ENCODE data around the gene AATK. TPM values are rescaled to one million over a fixed set of nuclear protein-coding genes. Genes with fewer than 3 reads are reported as not detected.

AATK gene
- total RNA-seq, 6 donors from 2014 or later: 39.2 to 144 (median 92.2) TPM

- no peaks in the 10 kb centered on the region for H3K9me3 ChIP-seq
- WGBS, 2 donors: 66 to 86% methylated on average over 8 to 13 of the region's 20 CpGs
- H3K27me3 ChIP-seq: no peaks in the 10 kb centered on the region
- TF ChIP-seq POLR2A (IDR thresholded peaks at IDR 0.05) (no peak), CTCF (IDR thresholded peaks at IDR 0.05) (no peak), EP300 (IDR thresholded peaks at IDR 0.05) (no peak), POLR2AphosphoS5 (IDR thresholded peaks at IDR 0.05) (no peak)
- ATAC-seq (ENCODE audit: low FRiP score in 2 of 2) (no peak), DNase-seq (no peak)
- no peak overlapping the region for H3K4me3 ChIP-seq
- peak overlapping the region in 2 of 4 donors; percentile 3 to 19 for H3K27ac ChIP-seq
- H3K4me1 ChIP-seq: peaks cover 0 to 18% (median 9%) of the 10 kb centered on the region in 4 donors
- H3K36me3 ChIP-seq: peaks cover 0 to 59% (median 21%) of the 10 kb centered on the region in 4 donors
These were observed 48.3 kb downstream of the AATK start for GRCh38 chr17:81117672-81118198.

- Histone ChIP-seq H3K36me3 (peaks cover 0 to 64% (median 21%) of the 10 kb centered on the region in 4 donors), H3K4me1 (peaks cover 0 to 18% (median 9%) of the 10 kb centered on the region in 4 donors), H3K27ac (peak overlapping the region in 1 of 4 donors; percentile 37), H3K9me3 (no peaks in the 10 kb centered on the region), H3K27me3 (no peaks in the 10 kb centered on the region), H3K4me3 (no peak overlapping the region)
- DNase-seq (no peak), ATAC-seq (ENCODE audit: low FRiP score in 2 of 2) (no peak)
- no peak for TF ChIP-seq POLR2AphosphoS5 (IDR thresholded peaks at IDR 0.05)
- no peak for TF ChIP-seq POLR2A (IDR thresholded peaks at IDR 0.05)
- TF ChIP-seq EP300 (IDR thresholded peaks at IDR 0.05): no peak
- TF ChIP-seq CTCF (IDR thresholded peaks at IDR 0.05): no peak
- WGBS, 2 donors: 85% methylated on average over 8 of the region's 8 CpGs; no CpG with 5 or more reads in 1 of the 2 donors
These were observed 49.3 kb downstream of the AATK start for GRCh38 chr17:81116704-81117103.

GRCh38 chr17:81115749-81116464, 50.1 kb downstream of the AATK start:
- TF ChIP-seq POLR2AphosphoS5 (IDR thresholded peaks at IDR 0.05) (no peak), EP300 (IDR thresholded peaks at IDR 0.05) (no peak), POLR2A (IDR thresholded peaks at IDR 0.05) (no peak), CTCF (IDR thresholded peaks at IDR 0.05) (no peak)
- WGBS, 2 donors: 83 to 85% methylated on average over 5 to 21 of the region's 22 CpGs
- H3K4me3 ChIP-seq: no peak overlapping the region
- H3K9me3 ChIP-seq: no peaks in the 10 kb centered on the region
- no peak overlapping the region for H3K27ac ChIP-seq
- DNase-seq: no peak
- H3K27me3 ChIP-seq: no peaks in the 10 kb centered on the region
- H3K36me3 ChIP-seq: peaks cover 0 to 64% (median 23%) of the 10 kb centered on the region in 4 donors
- H3K4me1 ChIP-seq: peaks cover 0 to 18% (median 9%) of the 10 kb centered on the region in 4 donors
- no peak for ATAC-seq (ENCODE audit: low FRiP score in 2 of 2)

- H3K9me3 ChIP-seq: no peaks in the 10 kb centered on the region
- no peak overlapping the region for H3K4me3 ChIP-seq
- no peaks in the 10 kb centered on the region for H3K27me3 ChIP-seq
- DNase-seq (no peak), ATAC-seq (ENCODE audit: low FRiP score in 2 of 2) (no peak)
- peaks cover 0 to 64% (median 28%) of the 10 kb centered on the region in 4 donors for H3K36me3 ChIP-seq
- H3K4me1 ChIP-seq: peaks cover 0 to 18% (median 9%) of the 10 kb centered on the region in 4 donors
- WGBS, 2 donors: 86 to 87% methylated on average over 3 to 5 of the region's 11 CpGs
- TF ChIP-seq CTCF (IDR thresholded peaks at IDR 0.05) (no peak), POLR2AphosphoS5 (IDR thresholded peaks at IDR 0.05) (no peak), POLR2A (IDR thresholded peaks at IDR 0.05) (peak in 1 of 4 donors; percentile 15), EP300 (IDR thresholded peaks at IDR 0.05) (no peak)
- H3K27ac ChIP-seq: no peak overlapping the region
These were observed 50.8 kb downstream of the AATK start for GRCh38 chr17:81115219-81115618.

Measured in upper lobe of left lung (tissue), 6 donors.